ENCODE measurements around the gene PRDX5. TPM values are rescaled to one million over a fixed set of nuclear protein-coding genes. Genes with fewer than 3 reads are reported as not detected.

The PRDX5 gene
- total RNA-seq, 2 donors from 2014 or later, result 235 to 289 TPM

- H3K4me1 Mint-ChIP-seq, result no peaks in the 10 kb centered on the region
- no peaks in the 10 kb centered on the region for H3K4me1 ChIP-seq (ENCODE audit: control insufficient read depth, insufficient read depth, low read length)
These were observed 20.9 kb upstream of the PRDX5 start for GRCh38 chr11:64296830-64297698.

DNA sequence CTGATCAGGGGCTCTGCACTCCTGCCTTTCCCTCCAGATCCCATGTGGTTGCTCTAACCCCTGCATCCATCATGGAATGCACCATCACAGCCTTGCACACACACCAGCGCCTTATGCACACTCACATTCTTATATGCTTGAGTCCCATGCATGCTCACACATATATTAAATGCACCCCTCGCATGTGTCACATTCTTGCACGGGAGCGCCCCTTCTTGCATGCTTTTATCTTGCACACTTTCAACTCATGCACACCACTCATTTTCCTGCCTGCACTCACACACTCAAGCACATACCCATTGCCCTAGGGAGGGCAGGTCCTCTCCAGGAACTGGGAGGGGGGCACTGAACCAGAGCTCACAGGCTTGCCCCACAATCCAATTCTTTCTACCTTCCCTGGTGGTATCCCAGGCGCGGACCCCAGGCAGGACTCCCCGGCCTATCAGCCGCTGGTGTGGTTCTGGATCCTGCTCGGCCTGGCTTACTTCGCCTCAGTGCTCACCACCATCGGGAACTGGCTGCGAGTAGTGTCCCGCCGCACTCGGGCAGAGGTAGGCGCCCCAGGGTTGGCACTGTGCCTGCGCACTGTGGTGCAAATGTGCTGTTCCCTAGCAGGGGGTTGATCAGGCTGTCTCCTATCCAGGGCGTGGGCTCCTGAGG is 20.1 kb upstream of the PRDX5 start:
- no peak for DNase-seq
- 74 to 77% methylated on average over 16 to 18 of the region's 18 CpGs for WGBS, 2 experiments (ENCODE audit: insufficient coverage in 1 of 2, insufficient read length in 1 of 2)
- H3K4me3 Mint-ChIP-seq, result no peak overlapping the region

More at GRCh38 chr11:64296830-64297698, 20.9 kb upstream of the PRDX5 start:
- Histone ChIP-seq H3K9ac (ENCODE audit: extremely low read depth, low read length, poor library complexity, severe bottlenecking) (no peak overlapping the region), H3K9me3 (ENCODE audit: control insufficient read depth, low read length) (no peaks in the 10 kb centered on the region), H3K36me3 (ENCODE audit: control insufficient read depth, insufficient read depth, low read length) (no peaks in the 10 kb centered on the region), H3K4me3 (ENCODE audit: low read length) (no peak overlapping the region), H3K27ac (ENCODE audit: low read depth, low read length) (no peak overlapping the region), H3K27me3 (ENCODE audit: control insufficient read depth, insufficient read depth, low read length, poor library complexity, severe bottlenecking) (peaks cover 100% of the 10 kb centered on the region)
- Mint-ChIP-seq H3K36me3 (ENCODE audit: low read depth) (no peaks in the 10 kb centered on the region), H3K27ac (no peak overlapping the region), H3K4me3 (no peak overlapping the region), H3K27me3 (ENCODE audit: insufficient read depth) (peaks cover 98% of the 10 kb centered on the region), H3K9me3 (no peaks in the 10 kb centered on the region)
- 44 to 55% methylated on average over 25 to 34 of the region's 34 CpGs for WGBS, 2 experiments (ENCODE audit: insufficient coverage in 1 of 2, insufficient read length in 1 of 2)
- no peak for DNase-seq
- TF ChIP-seq, protein P1, sequence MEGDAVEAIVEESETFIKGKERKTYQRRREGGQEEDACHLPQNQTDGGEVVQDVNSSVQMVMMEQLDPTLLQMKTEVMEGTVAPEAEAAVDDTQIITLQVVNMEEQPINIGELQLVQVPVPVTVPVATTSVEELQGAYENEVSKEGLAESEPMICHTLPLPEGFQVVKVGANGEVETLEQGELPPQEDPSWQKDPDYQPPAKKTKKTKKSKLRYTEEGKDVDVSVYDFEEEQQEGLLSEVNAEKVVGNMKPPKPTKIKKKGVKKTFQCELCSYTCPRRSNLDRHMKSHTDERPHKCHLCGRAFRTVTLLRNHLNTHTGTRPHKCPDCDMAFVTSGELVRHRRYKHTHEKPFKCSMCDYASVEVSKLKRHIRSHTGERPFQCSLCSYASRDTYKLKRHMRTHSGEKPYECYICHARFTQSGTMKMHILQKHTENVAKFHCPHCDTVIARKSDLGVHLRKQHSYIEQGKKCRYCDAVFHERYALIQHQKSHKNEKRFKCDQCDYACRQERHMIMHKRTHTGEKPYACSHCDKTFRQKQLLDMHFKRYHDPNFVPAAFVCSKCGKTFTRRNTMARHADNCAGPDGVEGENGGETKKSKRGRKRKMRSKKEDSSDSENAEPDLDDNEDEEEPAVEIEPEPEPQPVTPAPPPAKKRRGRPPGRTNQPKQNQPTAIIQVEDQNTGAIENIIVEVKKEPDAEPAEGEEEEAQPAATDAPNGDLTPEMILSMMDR (conservative IDR thresholded peaks at IDR 0.05), result no peak

More for the DNA sequence above, 20.1 kb upstream of the PRDX5 start:
- peaks cover 92% of the 10 kb centered on the region for H3K27me3 ChIP-seq (ENCODE audit: control insufficient read depth, insufficient read depth, low read length, poor library complexity, severe bottlenecking)
- no peaks in the 10 kb centered on the region for H3K4me1 ChIP-seq (ENCODE audit: control insufficient read depth, insufficient read depth, low read length)
- TF ChIP-seq, protein P1 (conservative IDR thresholded peaks at IDR 0.05), result no peak
- Mint-ChIP-seq H3K36me3 (ENCODE audit: low read depth) (no peaks in the 10 kb centered on the region), H3K27ac (no peak overlapping the region), H3K9me3 (no peaks in the 10 kb centered on the region), H3K4me1 (no peaks in the 10 kb centered on the region), H3K27me3 (ENCODE audit: insufficient read depth) (peaks cover 94% of the 10 kb centered on the region)
- H3K27ac ChIP-seq (ENCODE audit: low read depth, low read length), result no peak overlapping the region
- H3K36me3 ChIP-seq (ENCODE audit: control insufficient read depth, insufficient read depth, low read length), result no peaks in the 10 kb centered on the region
- no peak overlapping the region for H3K9ac ChIP-seq (ENCODE audit: extremely low read depth, low read length, poor library complexity, severe bottlenecking)
- no peak overlapping the region for H3K4me3 ChIP-seq (ENCODE audit: low read length)
- H3K9me3 ChIP-seq (ENCODE audit: control insufficient read depth, low read length), result no peaks in the 10 kb centered on the region
